Right lobe of liver (tissue), 6 donors: ENCODE data around the gene CXCR6. TPM values are rescaled to one million over a fixed set of nuclear protein-coding genes. Genes with fewer than 3 reads are reported as not detected.

Experiments used
- ATAC-seq, 4 donors: fragments of 200-7000 bp; cut with Tn5 transposase; one replicate each; pipeline ENCODE4 v1.9.1; 2020; ENCODE audit warnings: mild to moderate bottlenecking in 4 of 4, moderate library complexity in 4 of 4
- DNase-seq, 3 donors: peaks; one replicate each; pipeline ENCODE4 v3.0.0-alpha.2; 2020
- H3K27ac ChIP-seq, 3 donors: fragments of 200-600 bp; one replicate each; pipeline ENCODE4 v1.8.0; 2022
- H3K27me3 ChIP-seq, 2 donors: fragments of 200-600 bp; one replicate each; pipeline ENCODE4 v1.8.0; 2022
- H3K36me3 ChIP-seq, 4 donors: fragments of 200-600 bp; sonication (generic) in 1 of 4; one replicate each; pipeline versions ENCODE4 v1.5.1 to v1.8.0; 2017 to 2022; ENCODE audit warnings: control low read depth in 1 of 4
- H3K4me1 ChIP-seq, 4 donors: fragments of 200-600 bp; sonication (generic) in 1 of 4; one replicate each; pipeline versions ENCODE4 v1.5.1 to v1.8.0; 2017 to 2022; ENCODE audit warnings: control low read depth in 1 of 4
- H3K4me3 ChIP-seq, 3 donors: fragments of 200-600 bp; one replicate each; pipeline ENCODE4 v1.8.0; 2022
- H3K9me3 ChIP-seq, 4 donors: fragments of 200-600 bp; sonication (generic) in 1 of 4; one replicate each; pipeline versions ENCODE4 v1.5.1 to v1.8.0; 2017 to 2022; ENCODE audit warnings: control low read depth in 1 of 4
- POLR2A ChIP-seq: fragments of 450-650 bp; IDR thresholded peaks from one replicate; pipeline ENCODE4 v1.6.1; 2017; ENCODE audit warnings: antibody characterized with exemption, mild to moderate bottlenecking
- WGBS: methylation state at CpG from one replicate; pipeline ENCODE4 v1.1.6; 2018; ENCODE audit warnings: low coverage, low lambda C conversion rate; ENCODE audit not compliant: insufficient coverage; ENCODE audit errors: missing lambda C conversion rate; 5-methylcytosine and 5-hydroxymethylcytosine counted together
- intact Hi-C, 2 donors: fragments of 100-400 bp; cut with DNase I; formaldehyde crosslinking; loops; one replicate each; pipeline versions ENCODE4 v1.11.2 to v1.14.1; 2022
- total RNA-seq, 6 experiments: library from RNA; depleted of rRNA in 2 of 6; stranded (reverse); fragments of >200 nt in 2 of 6; fragmentation: NEBNext Ultra II Directional in 3 of 6; extraction: Animal tissue kit (Norgen Biotek cat#: 25700) in 3 of 6; gene quantifications; one replicate each; pipeline versions ENCODE4 v1.1.0 to v1.2.4, GENCODE V29; 2016 to 2023
- TF ChIP-seq, protein P1 (sequence below), 4 donors: fragments of 200-600 bp in 3 of 4; fragments of 450-650 bp in 1 of 4; IDR thresholded peaks; one replicate each; pipeline versions ENCODE4 v1.5.1 to v1.8.0; 2016 to 2022; ENCODE audit warnings: antibody characterized with exemption in 4 of 4, mild to moderate bottlenecking in 2 of 4
- donor health status: DM: no; HTN: yes; CAD: no.
- donor health status: DM: no; HTN: no; CAD: no.
- donor health status: DM: no; HTN: no; CAD: no.
- donor health status: DM: no; HTN: yes; CAD: no.
- donor health status: DM: no; HTN: yes; CAD: no.

The CXCR6 gene
- total RNA-seq, 6 experiments from 2014 or later = 0.37 to 1.4 (median 0.76) TPM; not detected in 1

DNA sequence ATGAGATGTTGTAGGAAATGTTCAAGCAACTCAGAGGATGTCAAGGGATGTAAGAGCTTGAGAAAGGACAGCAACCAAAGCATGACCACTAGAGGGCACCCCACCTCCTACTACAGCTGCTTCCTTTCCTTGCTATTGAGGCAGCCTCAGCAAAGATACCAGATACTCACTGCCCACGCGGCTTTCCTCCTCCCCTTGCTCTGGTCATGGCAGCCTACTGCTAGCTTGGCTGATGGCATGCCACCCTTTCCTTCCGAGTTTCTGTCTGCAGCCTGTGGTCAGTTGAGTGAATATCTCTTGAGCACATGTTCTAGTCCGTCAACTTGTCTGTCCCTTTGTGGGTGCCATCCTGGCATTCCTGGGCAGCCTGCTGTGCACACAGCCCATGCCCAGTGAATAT, 4.4 kb upstream of the CXCR6 start:
- WGBS = 4% methylated on average over 4 of the region's 4 CpGs
- Histone ChIP-seq H3K4me3 (no peak overlapping the region), H3K36me3 (peaks cover 0 to 35% (median 4%) of the 10 kb centered on the region in 4 donors), H3K9me3 (no peaks in the 10 kb centered on the region), H3K27ac (no peak overlapping the region), H3K4me1 (no peaks in the 10 kb centered on the region), H3K27me3 (no peaks in the 10 kb centered on the region)
- TF ChIP-seq, protein P1, sequence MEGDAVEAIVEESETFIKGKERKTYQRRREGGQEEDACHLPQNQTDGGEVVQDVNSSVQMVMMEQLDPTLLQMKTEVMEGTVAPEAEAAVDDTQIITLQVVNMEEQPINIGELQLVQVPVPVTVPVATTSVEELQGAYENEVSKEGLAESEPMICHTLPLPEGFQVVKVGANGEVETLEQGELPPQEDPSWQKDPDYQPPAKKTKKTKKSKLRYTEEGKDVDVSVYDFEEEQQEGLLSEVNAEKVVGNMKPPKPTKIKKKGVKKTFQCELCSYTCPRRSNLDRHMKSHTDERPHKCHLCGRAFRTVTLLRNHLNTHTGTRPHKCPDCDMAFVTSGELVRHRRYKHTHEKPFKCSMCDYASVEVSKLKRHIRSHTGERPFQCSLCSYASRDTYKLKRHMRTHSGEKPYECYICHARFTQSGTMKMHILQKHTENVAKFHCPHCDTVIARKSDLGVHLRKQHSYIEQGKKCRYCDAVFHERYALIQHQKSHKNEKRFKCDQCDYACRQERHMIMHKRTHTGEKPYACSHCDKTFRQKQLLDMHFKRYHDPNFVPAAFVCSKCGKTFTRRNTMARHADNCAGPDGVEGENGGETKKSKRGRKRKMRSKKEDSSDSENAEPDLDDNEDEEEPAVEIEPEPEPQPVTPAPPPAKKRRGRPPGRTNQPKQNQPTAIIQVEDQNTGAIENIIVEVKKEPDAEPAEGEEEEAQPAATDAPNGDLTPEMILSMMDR (IDR thresholded peaks at IDR 0.05) = peak; percentile 84 to 89 (median 86)
- TF ChIP-seq POLR2A = no peak
- intact Hi-C loops = loop anchor here in 1 of 2 donors (5.0 kb wide), 1 partner anchor 138 kb away; no protein-coding TSS in a partner anchor
- DNase-seq = peak in 2 of 3 donors; percentile 72 to 83
- peak; percentile 87 to 97 (median 94) for ATAC-seq

DNA sequence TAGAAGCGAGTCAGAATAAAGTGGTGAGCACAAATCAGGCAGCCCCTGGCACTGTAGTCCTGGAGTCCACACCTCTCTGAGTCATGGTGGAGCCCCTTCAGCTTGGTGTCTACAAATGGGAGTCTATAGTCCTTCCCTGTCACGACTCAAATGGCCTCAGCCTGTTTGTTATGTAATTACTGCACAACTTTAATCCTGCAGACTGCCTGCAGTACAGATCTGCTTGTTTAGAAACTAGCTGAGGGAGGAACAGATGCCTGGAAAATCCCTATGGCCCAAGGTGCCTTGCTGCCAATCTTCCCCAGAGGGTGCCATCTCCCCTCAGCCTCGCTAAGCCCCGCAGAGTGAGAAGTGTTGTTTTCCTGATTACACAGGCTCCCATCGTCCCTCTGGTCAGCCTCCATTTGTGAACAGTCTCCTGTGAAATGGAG, 3.9 kb upstream of the CXCR6 start:
- peaks cover 0 to 30% (median 4%) of the 10 kb centered on the region in 4 donors for H3K36me3 ChIP-seq
- DNase-seq = no peak
- ATAC-seq = peak in 2 of 4 donors; percentile 4 to 19
- no peaks in the 10 kb centered on the region for H3K27me3 ChIP-seq
- H3K4me1 ChIP-seq = no peaks in the 10 kb centered on the region
- TF ChIP-seq, protein P1 (IDR thresholded peaks at IDR 0.05) = no peak
- TF ChIP-seq POLR2A = no peak
- no peaks in the 10 kb centered on the region for H3K9me3 ChIP-seq
- H3K27ac ChIP-seq = no peak overlapping the region
- WGBS = 60% methylated on average over 5 of the region's 5 CpGs
- no peak overlapping the region for H3K4me3 ChIP-seq
- intact Hi-C loops = loop anchor here in 1 of 2 donors (5.0 kb wide), 1 partner anchor 138 kb away; no protein-coding TSS in a partner anchor

DNA sequence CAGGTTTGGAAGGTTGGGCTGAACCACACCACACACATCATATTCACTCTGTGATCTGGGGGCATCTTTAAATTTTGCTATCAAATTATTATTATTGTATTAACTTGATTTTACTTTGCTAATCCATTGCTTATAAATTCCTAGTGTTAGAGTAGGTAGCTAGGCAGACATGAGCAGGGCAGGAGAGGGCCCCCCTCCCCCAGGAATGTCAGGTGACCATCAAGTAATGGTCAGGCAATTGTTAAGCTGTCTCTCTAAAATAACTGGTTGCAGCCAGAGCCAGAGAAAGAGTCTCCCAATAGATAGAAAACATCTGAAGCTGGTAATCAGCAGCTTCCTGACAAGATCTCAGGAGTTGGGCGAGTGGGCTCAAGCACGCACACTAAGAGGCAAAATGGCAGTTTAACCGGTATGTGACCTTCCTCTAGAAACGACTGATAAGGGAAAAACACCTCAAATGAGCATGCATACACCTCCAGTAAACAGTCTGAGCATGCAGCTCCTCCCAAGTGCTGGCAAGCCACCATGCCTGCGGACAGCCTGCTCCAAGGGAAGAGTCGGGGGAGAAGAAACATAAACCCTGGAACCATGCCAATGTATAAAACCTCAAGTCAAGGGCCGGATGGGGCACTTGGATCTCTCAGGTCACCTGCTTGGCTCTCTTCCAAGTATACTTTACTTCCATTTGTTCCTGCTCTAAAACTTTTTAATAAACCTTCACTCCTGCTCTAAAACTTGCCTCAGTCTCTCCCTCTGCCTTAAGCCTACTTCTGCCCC, 3.1 kb upstream of the CXCR6 start:
- intact Hi-C loops = loop anchor here in 1 of 2 donors (5.0 kb wide), 1 partner anchor 137 kb away; no protein-coding TSS in a partner anchor
- no peaks in the 10 kb centered on the region for H3K4me1 ChIP-seq
- H3K27ac ChIP-seq = no peak overlapping the region
- peaks cover 0 to 21% (median 4%) of the 10 kb centered on the region in 4 donors for H3K36me3 ChIP-seq
- H3K27me3 ChIP-seq = no peaks in the 10 kb centered on the region
- no peak for DNase-seq
- TF ChIP-seq, protein P1 (IDR thresholded peaks at IDR 0.05) = no peak
- TF ChIP-seq POLR2A = no peak
- 60% methylated on average over 1 of the region's 7 CpGs for WGBS
- ATAC-seq = no peak
- H3K9me3 ChIP-seq = no peaks in the 10 kb centered on the region
- H3K4me3 ChIP-seq = no peak overlapping the region

DNA sequence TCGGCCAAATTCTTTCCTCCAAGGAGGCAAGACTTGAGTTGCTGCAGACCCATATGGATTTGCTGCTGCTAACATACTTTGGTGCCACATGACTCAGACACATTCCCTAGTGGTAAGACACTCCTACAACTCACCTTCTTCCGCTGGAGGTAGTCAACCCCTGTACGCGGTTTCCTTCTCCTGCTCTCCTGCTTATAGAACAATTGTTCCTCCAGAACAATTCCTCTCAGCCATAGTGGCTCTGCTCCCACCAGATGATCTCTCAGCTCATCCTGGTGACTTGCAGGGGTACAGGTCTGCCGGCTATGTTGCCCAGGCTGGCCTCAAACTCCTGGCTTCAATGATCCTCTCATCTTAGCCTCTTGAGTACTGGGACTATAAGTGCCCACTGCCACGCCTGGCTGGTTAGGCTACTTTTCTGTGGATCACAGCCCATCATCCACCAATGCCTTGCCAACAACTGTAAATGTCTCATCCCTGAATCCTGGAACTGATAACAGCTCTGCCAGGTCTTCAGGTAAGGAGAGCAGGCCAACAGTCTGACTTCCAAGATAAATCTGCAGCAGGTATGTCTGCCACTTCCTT, 2.4 kb upstream of the CXCR6 start:
- no peak for TF ChIP-seq POLR2A
- TF ChIP-seq, protein P1 (IDR thresholded peaks at IDR 0.05) = no peak
- no peaks in the 10 kb centered on the region for H3K4me1 ChIP-seq
- ATAC-seq (no peak), DNase-seq (no peak)
- H3K27ac ChIP-seq = no peak overlapping the region
- intact Hi-C loops = loop anchor here in 1 of 2 donors (5.0 kb wide), 1 partner anchor 136 kb away; no protein-coding TSS in a partner anchor
- peaks cover 0 to 14% (median 4%) of the 10 kb centered on the region in 4 donors for H3K36me3 ChIP-seq
- no peaks in the 10 kb centered on the region for H3K9me3 ChIP-seq
- 86% methylated on average over 6 of the region's 6 CpGs for WGBS
- H3K4me3 ChIP-seq = no peak overlapping the region
- H3K27me3 ChIP-seq = no peaks in the 10 kb centered on the region
